IMR-90 (cell line): Measurements from ENCODE around the gene ERN1. TPM values are rescaled to one million over a fixed set of nuclear protein-coding genes. Genes with fewer than 3 reads are reported as not detected.

ENCODE experiments used
- ATAC-seq: fragments of 200-7000 bp; cut with Tn5 transposase; 2 replicates; pipeline ENCODE4 v1.9.1; 2020; ENCODE audit warnings: low read depth, mild to moderate bottlenecking, moderate library complexity
- BruUV-seq: library from RNA; stranded (reverse); fragments of 400-500 nt; replicated peaks from 2 replicates; lab custom pipeline; 2021; lab: Mats Ljungman, UMichigan
- CTCF ChIA-PET: fragments of 300-600 bp; formaldehyde crosslinking; extraction: SDS; loops from one replicate; lab custom pipeline; 2021; ENCODE audit warnings: antibody characterized with exemption; lab: Yijun Ruan, JAX
- POLR2A ChIA-PET: fragments of 300-600 bp; sonication (Branson Sonifier 250); formaldehyde crosslinking; loops from one replicate; lab custom pipeline; 2022; ENCODE audit warnings: antibody characterized with exemption; ENCODE audit not compliant: unreplicated experiment; lab: Charles Lee
- DNase-seq: peaks from one replicate; pipeline ENCODE4 v3.0.0; 2013
- H2AFZ ChIP-seq: replicated peaks from 2 replicates; pipeline ENCODE3; 2013; ENCODE audit warnings: low read length, mild to moderate bottlenecking; ENCODE audit not compliant: poor library complexity
- H2AK5ac ChIP-seq: 2 replicates; pipeline ENCODE4 v1.6.1; 2013; ENCODE audit warnings: low read depth, low read length, inconsistent platforms
- H2AK9ac ChIP-seq: replicated peaks from 2 replicates; pipeline ENCODE3; 2013; ENCODE audit warnings: mild to moderate bottlenecking, low read depth, low read length, moderate library complexity; ENCODE audit not compliant: poor library complexity
- H2BK120ac ChIP-seq: 2 replicates; pipeline ENCODE4 v1.6.1; 2013; ENCODE audit warnings: low read depth, low read length, inconsistent platforms
- H2BK15ac ChIP-seq: 3 replicates; pipeline ENCODE4 v1.6.1; 2013; ENCODE audit warnings: low read depth, low read length, inconsistent platforms
- H2BK20ac ChIP-seq: 2 replicates; pipeline ENCODE4 v1.6.1; 2013; ENCODE audit warnings: low read depth, mild to moderate bottlenecking, inconsistent platforms, low read length, moderate library complexity
- H2BK5ac ChIP-seq: 2 replicates; pipeline ENCODE4 v1.6.1; 2013; ENCODE audit warnings: mild to moderate bottlenecking, low read depth, low read length, inconsistent platforms; ENCODE audit not compliant: poor library complexity, severe bottlenecking
- H3K14ac ChIP-seq: replicated peaks from 2 replicates; pipeline ENCODE4 v1.6.1; 2013; ENCODE audit warnings: low read depth, low read length, inconsistent platforms
- H3K18ac ChIP-seq: 2 replicates; pipeline ENCODE4 v1.6.1; 2013; ENCODE audit warnings: low read depth, low read length, control low read depth
- H3K23ac ChIP-seq: 2 replicates; pipeline ENCODE4 v1.6.1; 2013; ENCODE audit warnings: low read depth, low read length, inconsistent platforms
- H3K27ac ChIP-seq: 2 replicates; pipeline ENCODE4 v1.5.1; 2013; ENCODE audit warnings: mild to moderate bottlenecking, control low read depth, low read length; ENCODE audit not compliant: insufficient read depth
- H3K27me3 ChIP-seq: 2 replicates; pipeline ENCODE4 v1.6.1; 2013; ENCODE audit warnings: low read length; ENCODE audit not compliant: control insufficient read depth, insufficient read depth
- H3K36me3 ChIP-seq: 2 replicates; pipeline ENCODE4 v1.6.1; 2013; ENCODE audit warnings: low read length, mixed read lengths; ENCODE audit not compliant: control insufficient read depth, insufficient read depth
- H3K4ac ChIP-seq: 2 replicates; pipeline ENCODE4 v1.6.1; 2013; ENCODE audit warnings: low read depth, low read length, inconsistent platforms
- H3K4me1 ChIP-seq: 2 replicates; pipeline ENCODE4 v1.6.1; 2013; ENCODE audit warnings: low read length, mixed read lengths; ENCODE audit not compliant: control insufficient read depth, insufficient read depth
- H3K4me2 ChIP-seq: 2 replicates; pipeline ENCODE4 v1.6.1; 2013; ENCODE audit warnings: low read depth, mild to moderate bottlenecking, control low read depth, low read length, moderate library complexity
- H3K4me3 ChIP-seq: 2 replicates; pipeline ENCODE4 v1.5.1; 2013; ENCODE audit warnings: low read depth, mild to moderate bottlenecking, control low read depth, low read length, moderate library complexity; ENCODE audit not compliant: insufficient read depth
- H3K56ac ChIP-seq: 2 replicates; pipeline ENCODE4 v1.6.1; 2013; ENCODE audit warnings: low read length, inconsistent platforms; ENCODE audit not compliant: insufficient read depth; ENCODE audit errors: extremely low read depth
- H3K79me1 ChIP-seq, 2 experiments: 2 replicates each; pipeline ENCODE4 v1.6.1; 2013; ENCODE audit warnings: low read length in 2 of 2, inconsistent platforms in 1 of 2, low read depth in 1 of 2
- H3K9ac ChIP-seq: 2 replicates; pipeline ENCODE4 v1.6.1; 2013; ENCODE audit warnings: low read depth, low read length, control low read depth
- H3K9me1 ChIP-seq: 2 replicates; pipeline ENCODE4 v1.6.1; 2013; ENCODE audit warnings: low read length, inconsistent platforms; ENCODE audit not compliant: insufficient read depth
- H3K9me3 ChIP-seq: 2 replicates; pipeline ENCODE4 v1.6.1; 2013; ENCODE audit warnings: low read length; ENCODE audit not compliant: control insufficient read depth, insufficient read depth
- H4K20me1 ChIP-seq: 2 replicates; pipeline ENCODE4 v1.6.1; 2013; ENCODE audit warnings: low read length, inconsistent platforms; ENCODE audit not compliant: insufficient read depth
- H4K5ac ChIP-seq: 2 replicates; pipeline ENCODE4 v1.6.1; 2013; ENCODE audit warnings: mild to moderate bottlenecking, low read depth, low read length, control low read depth
- H4K8ac ChIP-seq, 2 experiments: 2 replicates each; pipeline ENCODE4 v1.6.1; 2013; ENCODE audit warnings: low read depth in 2 of 2, low read length in 2 of 2, control low read depth in 1 of 2, inconsistent platforms in 1 of 2
- H4K91ac ChIP-seq: 2 replicates; pipeline ENCODE4 v1.6.1; 2013; ENCODE audit warnings: low read depth, low read length, inconsistent platforms; ENCODE audit not compliant: insufficient read depth
- FOS ChIP-seq: fragments of 150-350 bp; IDR thresholded peaks from 2 replicates; pipeline ENCODE4 v1.6.1; 2016; ENCODE audit warnings: low read depth, low read length
- MXI1 ChIP-seq: IDR thresholded peaks from 2 replicates; pipeline ENCODE4 v1.6.1; 2012; ENCODE audit warnings: low read depth, mild to moderate bottlenecking, low read length, moderate library complexity, borderline replicate concordance
- RCOR1 ChIP-seq: IDR thresholded peaks from 2 replicates; pipeline ENCODE4 v1.6.1; 2012; ENCODE audit warnings: mild to moderate bottlenecking, low read length, improper control_type of control experiment; ENCODE audit not compliant: insufficient replicate concordance
- WGBS, 2 experiments: methylation state at CpG; one replicate each; pipeline versions ENCODE4 v1.1.5 to v1.1.7; 2013; ENCODE audit warnings: missing lambda C conversion rate in 2 of 2; ENCODE audit not compliant: insufficient read length in 1 of 2; ENCODE audit errors: extremely low coverage in 2 of 2; 5-methylcytosine and 5-hydroxymethylcytosine counted together
- dilution Hi-C: fragments of 300-500 bp; cut with HindIII; formaldehyde crosslinking; loops from one replicate; pipeline ENCODE4 v1.14.3; 2018; ENCODE audit warnings: low sequenced_read_pairs; ENCODE audit not compliant: unreplicated experiment
- in situ Hi-C: fragments of 300-500 bp; cut with MboI; formaldehyde crosslinking; loops from 3 replicates; pipeline ENCODE4 v1.14.3; 2019; ENCODE audit warnings: low sequenced_read_pairs, inconsistent platforms, mixed read lengths
- intact Hi-C: fragments of 100-400 bp; cut with micrococcal nuclease; formaldehyde crosslinking; loops from 2 replicates; pipeline ENCODE4 v1.10.0; 2022
- polyA plus RNA-seq, 3 experiments: library from polyadenylated mRNA; depleted of rRNA; stranded (reverse); fragments of >200 nt; gene quantifications; 2 replicates each; pipeline ENCODE4 v1.2.3, GENCODE V29; 2012; ENCODE audit warnings: low replicate concordance in 1 of 3
- total RNA-seq: library from RNA; depleted of rRNA; stranded (reverse); fragments of >200 nt; gene quantifications from 2 replicates; pipeline ENCODE4 v1.2.3, GENCODE V29; 2012
- TF ChIP-seq, protein P1 (sequence below): conservative IDR thresholded peaks from 2 replicates; pipeline ENCODE4 v1.5.1; 2012; ENCODE audit warnings: mild to moderate bottlenecking, low read depth, low read length, improper control_type of control experiment

The ERN1 gene
- total and polyA plus RNA-seq, 2 of the 4 experiments (the other 2 are of a cell fraction), result 2.7 to 4.1 TPM

DNA sequence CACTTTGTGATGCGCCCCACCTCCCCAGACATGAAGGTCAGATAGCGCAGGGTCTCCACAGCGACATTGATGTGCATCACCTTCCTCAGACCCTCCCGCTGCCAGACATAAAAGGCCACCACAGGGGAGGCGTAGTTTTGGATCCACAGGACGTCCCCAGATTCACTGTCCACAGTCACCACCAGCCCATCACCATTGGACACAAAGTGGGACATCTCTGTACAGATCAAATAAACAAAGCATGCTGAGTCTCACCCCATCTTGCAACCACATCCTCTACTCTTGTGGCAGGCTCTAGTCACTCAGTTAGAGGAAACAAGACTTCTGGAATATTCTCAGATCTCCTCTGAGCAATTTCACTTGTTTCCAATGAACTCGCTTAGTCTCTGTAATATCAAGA, 63.2 kb downstream of the ERN1 start:
- Histone ChIP-seq H3K18ac (no peak overlapping the region), H4K8ac (no peak overlapping the region), H4K91ac (no peak overlapping the region), H3K4me1 (peaks cover 2% of the 10 kb centered on the region; the same call in 1 of the 2 replicates), H3K4me2 (no peak overlapping the region), H2BK20ac (no peak overlapping the region), H2AK5ac (no peak overlapping the region), H2AFZ (no peak overlapping the region), H3K27me3 (no peaks in the 10 kb centered on the region), H4K5ac (no peak overlapping the region), H3K9me3 (peaks cover 14% of the 10 kb centered on the region), H3K79me1 (0 out of 4 replicates have a peak, but pooled peaks cover 0 to 3% of the 10 kb centered on the region in 2 experiments), H2AK9ac (no peak overlapping the region), H3K14ac (no peak overlapping the region; the same call in 1 of the 2 replicates), H3K56ac (no peak overlapping the region), H4K20me1 (no peaks in the 10 kb centered on the region), H3K36me3 (peaks cover 30% of the 10 kb centered on the region), H3K23ac (no peak overlapping the region), H3K27ac (no peak overlapping the region), H3K4me3 (no peak overlapping the region), H2BK5ac (no peak overlapping the region), H3K9me1 (peaks cover 3% of the 10 kb centered on the region; the same call in 1 of the 2 replicates), H2BK15ac (no peak overlapping the region), H2BK120ac (no peak overlapping the region), H3K9ac (no peak overlapping the region), H3K4ac (no peak overlapping the region)
- dilution Hi-C loops, result no loop called here
- intact Hi-C loops, result no loop called here
- ChIA-PET CTCF (interaction anchor here (1.1 kb wide), 1 partner anchor 67 kb away, joined by 3 read pairs; no protein-coding TSS in a partner anchor), POLR2A (no interaction called here)
- in situ Hi-C loops, result loop anchor here (5.0 kb wide), 1 partner anchor 61 kb away; no protein-coding TSS in a partner anchor
- DNase-seq, result no peak
- TF ChIP-seq MXI1, result no peak
- TF ChIP-seq FOS, result no peak
- no peak for TF ChIP-seq RCOR1
- TF ChIP-seq, protein P1, sequence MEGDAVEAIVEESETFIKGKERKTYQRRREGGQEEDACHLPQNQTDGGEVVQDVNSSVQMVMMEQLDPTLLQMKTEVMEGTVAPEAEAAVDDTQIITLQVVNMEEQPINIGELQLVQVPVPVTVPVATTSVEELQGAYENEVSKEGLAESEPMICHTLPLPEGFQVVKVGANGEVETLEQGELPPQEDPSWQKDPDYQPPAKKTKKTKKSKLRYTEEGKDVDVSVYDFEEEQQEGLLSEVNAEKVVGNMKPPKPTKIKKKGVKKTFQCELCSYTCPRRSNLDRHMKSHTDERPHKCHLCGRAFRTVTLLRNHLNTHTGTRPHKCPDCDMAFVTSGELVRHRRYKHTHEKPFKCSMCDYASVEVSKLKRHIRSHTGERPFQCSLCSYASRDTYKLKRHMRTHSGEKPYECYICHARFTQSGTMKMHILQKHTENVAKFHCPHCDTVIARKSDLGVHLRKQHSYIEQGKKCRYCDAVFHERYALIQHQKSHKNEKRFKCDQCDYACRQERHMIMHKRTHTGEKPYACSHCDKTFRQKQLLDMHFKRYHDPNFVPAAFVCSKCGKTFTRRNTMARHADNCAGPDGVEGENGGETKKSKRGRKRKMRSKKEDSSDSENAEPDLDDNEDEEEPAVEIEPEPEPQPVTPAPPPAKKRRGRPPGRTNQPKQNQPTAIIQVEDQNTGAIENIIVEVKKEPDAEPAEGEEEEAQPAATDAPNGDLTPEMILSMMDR, result no peak
- BruUV-seq, result no TSS peak
- WGBS, 2 experiments, result 87% methylated on average over 6 of the region's 7 CpGs; no CpG with 5 or more reads in 1 of the 2 experiments
- ATAC-seq, result no peak
